Measurements from ENCODE around the gene E2F3.

DNA sequence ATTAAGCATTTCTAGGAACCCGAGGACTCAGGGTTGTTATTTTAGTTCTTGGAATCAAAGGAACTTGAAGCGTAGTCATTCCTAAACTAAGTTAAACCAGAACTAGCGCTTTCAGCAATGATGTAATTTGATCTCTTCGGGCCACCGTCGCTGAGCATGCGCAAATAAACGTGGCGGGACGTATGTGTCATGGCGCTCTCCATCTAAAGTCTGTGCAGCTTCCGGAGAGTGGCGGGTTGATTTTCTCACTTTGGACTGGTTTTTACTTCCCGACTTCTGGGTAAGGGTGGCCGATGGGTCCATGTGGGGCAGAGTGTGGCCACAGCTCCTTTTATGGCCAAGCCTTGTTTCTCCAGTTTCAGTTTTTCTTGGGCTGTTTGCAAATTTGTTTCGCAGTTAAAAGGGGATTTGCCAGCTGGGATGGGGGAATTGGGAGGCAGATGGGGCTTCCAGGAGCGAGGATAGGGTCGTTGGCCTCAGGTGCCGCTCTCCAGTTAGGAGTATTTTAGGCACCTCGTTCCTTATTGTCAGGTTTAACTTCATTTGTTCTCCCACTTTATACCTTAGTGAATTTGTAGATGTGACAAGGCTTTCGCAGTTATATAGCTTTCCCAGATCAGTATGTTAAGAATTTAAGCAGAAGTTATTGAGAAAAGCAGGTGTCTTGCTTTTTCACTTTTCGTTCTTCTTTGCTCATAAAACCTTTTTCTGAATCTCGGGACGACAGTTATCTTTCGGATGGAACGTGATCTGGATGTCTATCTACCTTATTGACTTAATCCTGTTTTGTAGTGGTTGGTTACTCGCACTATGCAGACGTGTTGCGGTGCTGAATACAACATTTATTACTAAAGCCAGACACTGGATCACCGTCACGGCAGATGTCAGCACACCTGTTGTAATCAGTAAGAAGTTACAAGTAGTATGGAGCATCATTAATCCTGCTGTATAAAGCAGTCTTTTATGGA is 132.9 kb downstream of the E2F3 start, which contains the start of gene CDKAL1:
- peak; percentile 73 to 95 for TF ChIP-seq POLR2AphosphoS5 (IDR thresholded peaks at IDR 0.05)
- TF ChIP-seq CTCF (IDR thresholded peaks at IDR 0.05), result no peak
- peak in 3 of 4 donors; percentile 43 to 65 (median 54) for TF ChIP-seq POLR2A (IDR thresholded peaks at IDR 0.05)
- no peak for TF ChIP-seq EP300 (IDR thresholded peaks at IDR 0.05)

Data from upper lobe of left lung (tissue), 4 donors.